ENCODE results near the gene OLFML2A.

DNA sequence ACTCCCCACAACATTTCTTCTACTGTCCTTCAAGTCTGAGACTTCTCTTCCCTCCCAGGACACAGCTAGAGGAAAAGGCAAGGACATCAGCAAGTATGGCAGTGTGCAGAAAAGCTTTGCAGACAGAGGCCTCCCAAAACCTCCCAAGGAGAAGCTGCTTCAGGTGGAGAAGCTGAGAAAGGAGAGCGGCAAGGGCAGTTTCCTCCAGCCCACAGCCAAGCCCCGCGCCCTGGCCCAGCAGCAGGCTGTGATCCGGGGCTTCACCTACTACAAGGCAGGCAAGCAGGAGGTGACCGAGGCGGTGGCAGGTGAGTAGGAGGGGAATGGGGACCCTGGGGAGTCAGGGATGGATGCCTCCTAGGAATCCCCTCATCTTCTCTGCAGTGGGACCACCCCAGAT, 24.4 kb downstream of the OLFML2A start:
- TF ChIP-seq CTCF (conservative IDR thresholded peaks at IDR 0.05; ENCODE audit: low read depth, low read length): no peak
- no peak for TF ChIP-seq SMC3 (IDR thresholded peaks at IDR 0.05; ENCODE audit: low read depth, low read length)
- no peak for TF ChIP-seq POLR2A (IDR thresholded peaks at IDR 0.05; ENCODE audit: low read depth, low read length)
- no peak for TF ChIP-seq RAD21 (IDR thresholded peaks at IDR 0.05; ENCODE audit: low read length)
